CD1c-positive myeloid dendritic cell (primary cell): ENCODE results near the gene SEMA3F.

Source experiments
- DNase-seq: peaks from one replicate; pipeline ENCODE4 v3.0.0-alpha.2; 2016; ENCODE audit errors: extremely low spot score

The SEMA3F gene

GRCh38 chr3:50170689-50171088, 15.6 kb downstream of the SEMA3F start:
- DNase-seq = peak; percentile 34

GRCh38 chr3:50171540-50172301, 16.6 kb downstream of the SEMA3F start:
- no peak for DNase-seq

- DNase-seq = no peak
Observed at GRCh38 chr3:50172626-50173220, 17.6 kb downstream of the SEMA3F start.

- DNase-seq = peak; percentile 66
Observed at GRCh38 chr3:50173685-50174516, 18.8 kb downstream of the SEMA3F start.

- no peak for DNase-seq
Observed at GRCh38 chr3:50174517-50174895, 19.4 kb downstream of the SEMA3F start.

- DNase-seq = no peak
Observed at GRCh38 chr3:50174947-50175524, 19.9 kb downstream of the SEMA3F start.

- no peak for DNase-seq
Observed at GRCh38 chr3:50177346-50177745, 22.2 kb downstream of the SEMA3F start.

GRCh38 chr3:50179710-50180109, 24.6 kb downstream of the SEMA3F start:
- no peak for DNase-seq

GRCh38 chr3:50181985-50182384, 26.9 kb downstream of the SEMA3F start:
- DNase-seq = no peak

- no peak for DNase-seq
Observed at GRCh38 chr3:50182533-50183099, 27.5 kb downstream of the SEMA3F start.

GRCh38 chr3:50183755-50184154, 28.6 kb downstream of the SEMA3F start:
- DNase-seq = no peak

GRCh38 chr3:50184242-50184978, 29.3 kb downstream of the SEMA3F start:
- DNase-seq = no peak

GRCh38 chr3:50185230-50185629, 30.1 kb downstream of the SEMA3F start:
- DNase-seq = no peak

- no peak for DNase-seq
Observed at GRCh38 chr3:50186096-50186495, 31.0 kb downstream of the SEMA3F start.

GRCh38 chr3:50187750-50188149, 32.6 kb downstream of the SEMA3F start:
- no peak for DNase-seq

- DNase-seq = peak; percentile 72
Observed at GRCh38 chr3:50189274-50189673, 34.1 kb downstream of the SEMA3F start.

GRCh38 chr3:50189989-50190388, 34.9 kb downstream of the SEMA3F start:
- DNase-seq = no peak

GRCh38 chr3:50190936-50191660, 36.0 kb downstream of the SEMA3F start, which contains the start of gene GNAT1:
Gene GNAT1 (plus strand): TSS chr3:50191610. CDS start chr3:50191726, 116 bp downstream.
- peak; percentile 45 for DNase-seq

- no peak for DNase-seq
Observed at GRCh38 chr3:50192124-50192523, 37.0 kb downstream of the SEMA3F start.

GRCh38 chr3:50192689-50193141, 37.6 kb downstream of the SEMA3F start:
- peak; percentile 84 for DNase-seq
